Measurements from ENCODE around the gene HEXD. TPM values are rescaled to one million over a fixed set of nuclear protein-coding genes. Genes with fewer than 3 reads are reported as not detected.

The HEXD gene
- polyA plus RNA-seq, 1 experiment: 8.9 TPM

DNA sequence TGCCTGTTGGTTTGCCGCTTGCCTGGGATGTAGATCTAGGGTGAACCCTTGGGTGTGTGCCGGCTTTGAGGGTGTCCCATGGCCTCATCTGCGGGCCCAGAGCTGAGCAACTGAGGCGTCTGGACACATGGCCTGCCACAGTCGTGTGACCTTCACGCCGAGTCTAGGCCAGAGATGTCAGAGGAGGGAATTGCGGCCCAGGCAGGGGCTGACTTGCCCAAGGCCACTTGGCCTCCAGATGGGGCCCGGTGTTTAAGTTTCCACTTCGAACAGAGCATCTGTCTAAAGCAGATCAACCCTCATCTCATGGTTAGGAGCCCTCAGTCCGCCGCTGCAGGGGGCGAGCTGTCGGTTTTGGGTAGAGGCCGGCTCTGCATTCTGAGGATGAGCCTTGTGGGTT lies 73.4 kb downstream of the HEXD start:
- DNase-seq (ENCODE audit: low read depth): no peak
- TF ChIP-seq, protein P1, sequence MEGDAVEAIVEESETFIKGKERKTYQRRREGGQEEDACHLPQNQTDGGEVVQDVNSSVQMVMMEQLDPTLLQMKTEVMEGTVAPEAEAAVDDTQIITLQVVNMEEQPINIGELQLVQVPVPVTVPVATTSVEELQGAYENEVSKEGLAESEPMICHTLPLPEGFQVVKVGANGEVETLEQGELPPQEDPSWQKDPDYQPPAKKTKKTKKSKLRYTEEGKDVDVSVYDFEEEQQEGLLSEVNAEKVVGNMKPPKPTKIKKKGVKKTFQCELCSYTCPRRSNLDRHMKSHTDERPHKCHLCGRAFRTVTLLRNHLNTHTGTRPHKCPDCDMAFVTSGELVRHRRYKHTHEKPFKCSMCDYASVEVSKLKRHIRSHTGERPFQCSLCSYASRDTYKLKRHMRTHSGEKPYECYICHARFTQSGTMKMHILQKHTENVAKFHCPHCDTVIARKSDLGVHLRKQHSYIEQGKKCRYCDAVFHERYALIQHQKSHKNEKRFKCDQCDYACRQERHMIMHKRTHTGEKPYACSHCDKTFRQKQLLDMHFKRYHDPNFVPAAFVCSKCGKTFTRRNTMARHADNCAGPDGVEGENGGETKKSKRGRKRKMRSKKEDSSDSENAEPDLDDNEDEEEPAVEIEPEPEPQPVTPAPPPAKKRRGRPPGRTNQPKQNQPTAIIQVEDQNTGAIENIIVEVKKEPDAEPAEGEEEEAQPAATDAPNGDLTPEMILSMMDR (IDR thresholded peaks at IDR 0.05; ENCODE audit: insufficient read depth, low read depth, low read length): no peak
- no peak overlapping the region for H3K4me3 ChIP-seq (ENCODE audit: low read depth, low read length)
- H3K36me3 ChIP-seq (ENCODE audit: control insufficient read depth, insufficient read depth, low read length): peaks cover 4% of the 10 kb centered on the region; the same call in 1 of the 2 replicates
- CTCF ChIA-PET: interaction anchor here (0.6 kb wide), 1 partner anchor 284 kb away, joined by 4 read pairs; no protein-coding TSS in a partner anchor
- H3K27me3 ChIP-seq (ENCODE audit: control insufficient read depth, insufficient read depth, low read length): no peaks in the 10 kb centered on the region
- POLR2A ChIA-PET: no interaction called here

Small RNA genes lying within 50 kb of the gene (small RNA-seq; reads per million reads assigned to genes)
- gene RF00019 (ENCODE audit: insufficient read length, low read depth, low replicate concordance): not detected

Other genes starting within 250 kb of the HEXD start
- 11.6 and 15.4 TPM in 2 replicates for gene CCDC57, start 205.5 kb upstream of the HEXD start, polyA plus RNA-seq (2011; rRNA removed)
- 152 and 338 TPM in 2 replicates for gene SLC16A3, start 189.3 kb upstream of the HEXD start, polyA plus RNA-seq (2011; rRNA removed)
- 57.6 and 118 TPM in 2 replicates for gene CSNK1D, start 144.6 kb upstream of the HEXD start, polyA plus RNA-seq (2011; rRNA removed)
- 0.06 and 0.22 TPM in 2 replicates for gene CD7, start 100.7 kb upstream of the HEXD start, polyA plus RNA-seq (2011; rRNA removed)
- 18.9 and 34.4 TPM in 2 replicates for gene SECTM1, start 84.6 kb upstream of the HEXD start, polyA plus RNA-seq (2011; rRNA removed)
- gene TEX19, start 59.1 kb upstream of the HEXD start, polyA plus RNA-seq (2011; rRNA removed): 0.06 TPM in 1 of 2 replicates, not detected in the other
- not detected in 2 replicates for gene UTS2R, start 46.6 kb upstream of the HEXD start, polyA plus RNA-seq (2011; rRNA removed)
- gene OGFOD3, start 239 bp downstream of the HEXD start, polyA plus RNA-seq (2011; rRNA removed): 21.3 and 37.9 TPM in 2 replicates
- gene CYBC1, start 32.4 kb downstream of the HEXD start, polyA plus RNA-seq (2011; rRNA removed): 84.0 and 118 TPM in 2 replicates
- 68.5 and 75.5 TPM in 2 replicates for gene NARF, start 40.4 kb downstream of the HEXD start, polyA plus RNA-seq (2011; rRNA removed)
- gene FOXK2, start 101.4 kb downstream of the HEXD start, polyA plus RNA-seq (2011; rRNA removed): 19.2 and 19.9 TPM in 2 replicates
- gene WDR45B, start 230.1 kb downstream of the HEXD start, polyA plus RNA-seq (2011; rRNA removed): 116 and 141 TPM in 2 replicates